IMR-90 (cell line): ENCODE results near the gene FRMD3. TPM values are rescaled to one million over a fixed set of nuclear protein-coding genes. Genes with fewer than 3 reads are reported as not detected.

Experiments
- ATAC-seq: fragments of 200-7000 bp; cut with Tn5 transposase; 2 replicates; pipeline ENCODE4 v1.9.1; 2020; ENCODE audit warnings: low read depth, mild to moderate bottlenecking, moderate library complexity
- BruUV-seq: library from RNA; stranded (reverse); fragments of 400-500 nt; replicated peaks from 2 replicates; lab custom pipeline; 2021; lab: Mats Ljungman, UMichigan
- CTCF ChIA-PET: fragments of 300-600 bp; formaldehyde crosslinking; extraction: SDS; loops from one replicate; lab custom pipeline; 2021; ENCODE audit warnings: antibody characterized with exemption; lab: Yijun Ruan, JAX
- POLR2A ChIA-PET: fragments of 300-600 bp; sonication (Branson Sonifier 250); formaldehyde crosslinking; loops from one replicate; lab custom pipeline; 2022; ENCODE audit warnings: antibody characterized with exemption; ENCODE audit not compliant: unreplicated experiment; lab: Charles Lee
- DNase-seq: peaks from one replicate; pipeline ENCODE4 v3.0.0; 2013
- H2AFZ ChIP-seq: replicated peaks from 2 replicates; pipeline ENCODE3; 2013; ENCODE audit warnings: low read length, mild to moderate bottlenecking; ENCODE audit not compliant: poor library complexity
- H2AK5ac ChIP-seq: 2 replicates; pipeline ENCODE4 v1.6.1; 2013; ENCODE audit warnings: low read depth, low read length, inconsistent platforms
- H2AK9ac ChIP-seq: replicated peaks from 2 replicates; pipeline ENCODE3; 2013; ENCODE audit warnings: mild to moderate bottlenecking, low read depth, low read length, moderate library complexity; ENCODE audit not compliant: poor library complexity
- H2BK120ac ChIP-seq: 2 replicates; pipeline ENCODE4 v1.6.1; 2013; ENCODE audit warnings: low read depth, low read length, inconsistent platforms
- H2BK15ac ChIP-seq: 3 replicates; pipeline ENCODE4 v1.6.1; 2013; ENCODE audit warnings: low read depth, low read length, inconsistent platforms
- H2BK20ac ChIP-seq: 2 replicates; pipeline ENCODE4 v1.6.1; 2013; ENCODE audit warnings: low read depth, mild to moderate bottlenecking, inconsistent platforms, low read length, moderate library complexity
- H2BK5ac ChIP-seq: 2 replicates; pipeline ENCODE4 v1.6.1; 2013; ENCODE audit warnings: mild to moderate bottlenecking, low read depth, low read length, inconsistent platforms; ENCODE audit not compliant: poor library complexity, severe bottlenecking
- H3K14ac ChIP-seq: replicated peaks from 2 replicates; pipeline ENCODE4 v1.6.1; 2013; ENCODE audit warnings: low read depth, low read length, inconsistent platforms
- H3K18ac ChIP-seq: 2 replicates; pipeline ENCODE4 v1.6.1; 2013; ENCODE audit warnings: low read depth, low read length, control low read depth
- H3K23ac ChIP-seq: 2 replicates; pipeline ENCODE4 v1.6.1; 2013; ENCODE audit warnings: low read depth, low read length, inconsistent platforms
- H3K27ac ChIP-seq: 2 replicates; pipeline ENCODE4 v1.5.1; 2013; ENCODE audit warnings: mild to moderate bottlenecking, control low read depth, low read length; ENCODE audit not compliant: insufficient read depth
- H3K27me3 ChIP-seq: 2 replicates; pipeline ENCODE4 v1.6.1; 2013; ENCODE audit warnings: low read length; ENCODE audit not compliant: control insufficient read depth, insufficient read depth
- H3K36me3 ChIP-seq: 2 replicates; pipeline ENCODE4 v1.6.1; 2013; ENCODE audit warnings: low read length, mixed read lengths; ENCODE audit not compliant: control insufficient read depth, insufficient read depth
- H3K4ac ChIP-seq: 2 replicates; pipeline ENCODE4 v1.6.1; 2013; ENCODE audit warnings: low read depth, low read length, inconsistent platforms
- H3K4me1 ChIP-seq: 2 replicates; pipeline ENCODE4 v1.6.1; 2013; ENCODE audit warnings: low read length, mixed read lengths; ENCODE audit not compliant: control insufficient read depth, insufficient read depth
- H3K4me2 ChIP-seq: 2 replicates; pipeline ENCODE4 v1.6.1; 2013; ENCODE audit warnings: low read depth, mild to moderate bottlenecking, control low read depth, low read length, moderate library complexity
- H3K4me3 ChIP-seq: 2 replicates; pipeline ENCODE4 v1.5.1; 2013; ENCODE audit warnings: low read depth, mild to moderate bottlenecking, control low read depth, low read length, moderate library complexity; ENCODE audit not compliant: insufficient read depth
- H3K56ac ChIP-seq: 2 replicates; pipeline ENCODE4 v1.6.1; 2013; ENCODE audit warnings: low read length, inconsistent platforms; ENCODE audit not compliant: insufficient read depth; ENCODE audit errors: extremely low read depth
- H3K79me1 ChIP-seq, 2 experiments: 2 replicates each; pipeline ENCODE4 v1.6.1; 2013; ENCODE audit warnings: low read length in 2 of 2, inconsistent platforms in 1 of 2, low read depth in 1 of 2
- H3K9ac ChIP-seq: 2 replicates; pipeline ENCODE4 v1.6.1; 2013; ENCODE audit warnings: low read depth, low read length, control low read depth
- H3K9me1 ChIP-seq: 2 replicates; pipeline ENCODE4 v1.6.1; 2013; ENCODE audit warnings: low read length, inconsistent platforms; ENCODE audit not compliant: insufficient read depth
- H3K9me3 ChIP-seq: 2 replicates; pipeline ENCODE4 v1.6.1; 2013; ENCODE audit warnings: low read length; ENCODE audit not compliant: control insufficient read depth, insufficient read depth
- H4K20me1 ChIP-seq: 2 replicates; pipeline ENCODE4 v1.6.1; 2013; ENCODE audit warnings: low read length, inconsistent platforms; ENCODE audit not compliant: insufficient read depth
- H4K5ac ChIP-seq: 2 replicates; pipeline ENCODE4 v1.6.1; 2013; ENCODE audit warnings: mild to moderate bottlenecking, low read depth, low read length, control low read depth
- H4K8ac ChIP-seq, 2 experiments: 2 replicates each; pipeline ENCODE4 v1.6.1; 2013; ENCODE audit warnings: low read depth in 2 of 2, low read length in 2 of 2, control low read depth in 1 of 2, inconsistent platforms in 1 of 2
- H4K91ac ChIP-seq: 2 replicates; pipeline ENCODE4 v1.6.1; 2013; ENCODE audit warnings: low read depth, low read length, inconsistent platforms; ENCODE audit not compliant: insufficient read depth
- BHLHE40 ChIP-seq: fragments of 150-350 bp; IDR thresholded peaks from 2 replicates; pipeline ENCODE4 v1.6.1; 2016; ENCODE audit warnings: mild to moderate bottlenecking, low read depth, low read length
- FOS ChIP-seq: fragments of 150-350 bp; IDR thresholded peaks from 2 replicates; pipeline ENCODE4 v1.6.1; 2016; ENCODE audit warnings: low read depth, low read length
- MAFK ChIP-seq: IDR thresholded peaks from 2 replicates; pipeline ENCODE4 v1.6.1; 2012; ENCODE audit warnings: low read depth, low read length, improper control_type of control experiment
- MAZ ChIP-seq: IDR thresholded peaks from 2 replicates; pipeline ENCODE4 v1.6.1; 2012; ENCODE audit warnings: low read depth, mild to moderate bottlenecking, low read length, improper control_type of control experiment, moderate library complexity, borderline replicate concordance
- MXI1 ChIP-seq: IDR thresholded peaks from 2 replicates; pipeline ENCODE4 v1.6.1; 2012; ENCODE audit warnings: low read depth, mild to moderate bottlenecking, low read length, moderate library complexity, borderline replicate concordance
- NFE2L2 ChIP-seq: fragments of 150-350 bp; IDR thresholded peaks from 2 replicates; pipeline ENCODE4 v1.6.1; 2016; ENCODE audit warnings: low read depth, mild to moderate bottlenecking, low read length
- POLR2A ChIP-seq: IDR thresholded peaks from 2 replicates; pipeline ENCODE4 v1.6.1; 2012; ENCODE audit warnings: mild to moderate bottlenecking, low read depth, low read length
- dilution Hi-C: fragments of 300-500 bp; cut with HindIII; formaldehyde crosslinking; loops from one replicate; pipeline ENCODE4 v1.14.3; 2018; ENCODE audit warnings: low sequenced_read_pairs; ENCODE audit not compliant: unreplicated experiment
- in situ Hi-C: fragments of 300-500 bp; cut with MboI; formaldehyde crosslinking; loops from 3 replicates; pipeline ENCODE4 v1.14.3; 2019; ENCODE audit warnings: low sequenced_read_pairs, inconsistent platforms, mixed read lengths
- intact Hi-C: fragments of 100-400 bp; cut with micrococcal nuclease; formaldehyde crosslinking; loops from 2 replicates; pipeline ENCODE4 v1.10.0; 2022
- polyA plus RNA-seq, 3 experiments: library from polyadenylated mRNA; depleted of rRNA; stranded (reverse); fragments of >200 nt; gene quantifications; 2 replicates each; pipeline ENCODE4 v1.2.3, GENCODE V29; 2012; ENCODE audit warnings: low replicate concordance in 1 of 3
- total RNA-seq: library from RNA; depleted of rRNA; stranded (reverse); fragments of >200 nt; gene quantifications from 2 replicates; pipeline ENCODE4 v1.2.3, GENCODE V29; 2012
- TF ChIP-seq, protein P1 (sequence below): fragments of 150-350 bp; IDR thresholded peaks from 2 replicates; pipeline ENCODE4 v1.6.1; 2017; ENCODE audit warnings: mild to moderate bottlenecking, antibody characterized with exemption, low read length, low read depth
- TF ChIP-seq, protein P2 (sequence below): conservative IDR thresholded peaks from 2 replicates; pipeline ENCODE4 v1.5.1; 2012; ENCODE audit warnings: mild to moderate bottlenecking, low read depth, low read length, improper control_type of control experiment
- TF ChIP-seq, protein P3 (sequence below): fragments of 150-350 bp; IDR thresholded peaks from 2 replicates; pipeline ENCODE4 v1.6.1; 2016; ENCODE audit warnings: low read depth, mild to moderate bottlenecking, low read length, moderate library complexity, borderline replicate concordance

The FRMD3 gene
- total and polyA plus RNA-seq, 2 of the 4 experiments (the other 2 are of a cell fraction), result 0.02 to 0.18 TPM

DNA sequence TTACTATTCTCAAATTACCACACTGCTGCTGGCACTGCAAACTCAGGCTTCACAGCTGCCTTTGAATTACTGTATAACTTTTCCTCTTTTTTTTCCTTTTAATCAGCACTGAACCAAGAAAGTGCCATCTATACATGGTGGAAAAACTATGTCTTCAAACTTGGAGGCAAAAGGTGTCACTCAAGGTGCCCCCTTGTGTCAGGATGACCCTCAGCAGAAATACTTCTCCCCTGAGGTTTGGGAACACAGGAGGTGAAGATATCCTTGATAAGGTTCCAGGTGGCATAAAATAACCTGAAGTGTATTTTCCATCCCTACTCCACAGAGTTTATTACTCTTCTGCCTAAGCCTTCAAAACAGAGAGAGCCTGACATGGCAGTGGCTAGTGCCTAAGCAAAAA is 14.5 kb downstream of the FRMD3 start:
- no peak for DNase-seq
- Histone ChIP-seq H2BK15ac (no peak overlapping the region), H2BK20ac (no peak overlapping the region), H3K14ac (no peak overlapping the region), H3K9me1 (no peaks in the 10 kb centered on the region), H3K4me2 (no peak overlapping the region), H3K36me3 (no peaks in the 10 kb centered on the region), H4K5ac (no peak overlapping the region), H3K4me1 (no peaks in the 10 kb centered on the region), H3K4me3 (no peak overlapping the region), H4K20me1 (no peaks in the 10 kb centered on the region), H4K91ac (no peak overlapping the region), H2AK9ac (no peak overlapping the region), H2AFZ (no peak overlapping the region), H3K9me3 (no peaks in the 10 kb centered on the region), H3K4ac (no peak overlapping the region), H3K23ac (no peak overlapping the region), H2AK5ac (no peak overlapping the region), H3K18ac (no peak overlapping the region), H2BK5ac (no peak overlapping the region), H2BK120ac (no peak overlapping the region), H3K27me3 (no peaks in the 10 kb centered on the region), H3K56ac (no peak overlapping the region), H3K9ac (no peak overlapping the region), H4K8ac (no peak overlapping the region), H3K27ac (no peak overlapping the region), H3K79me1 (no peaks in the 10 kb centered on the region)
- no TSS peak for BruUV-seq
- in situ Hi-C loops (no loop called here), intact Hi-C loops (no loop called here), dilution Hi-C loops (no loop called here)
- ChIA-PET POLR2A (no interaction called here), CTCF (no interaction called here)
- TF ChIP-seq MAFK (no peak), BHLHE40 (no peak), MAZ (no peak), FOS (no peak), NFE2L2 (no peak), MXI1 (no peak), POLR2A (no peak)
- TF ChIP-seq, protein P1, sequence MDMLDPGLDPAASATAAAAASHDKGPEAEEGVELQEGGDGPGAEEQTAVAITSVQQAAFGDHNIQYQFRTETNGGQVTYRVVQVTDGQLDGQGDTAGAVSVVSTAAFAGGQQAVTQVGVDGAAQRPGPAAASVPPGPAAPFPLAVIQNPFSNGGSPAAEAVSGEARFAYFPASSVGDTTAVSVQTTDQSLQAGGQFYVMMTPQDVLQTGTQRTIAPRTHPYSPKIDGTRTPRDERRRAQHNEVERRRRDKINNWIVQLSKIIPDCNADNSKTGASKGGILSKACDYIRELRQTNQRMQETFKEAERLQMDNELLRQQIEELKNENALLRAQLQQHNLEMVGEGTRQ, result no peak
- TF ChIP-seq, protein P2, sequence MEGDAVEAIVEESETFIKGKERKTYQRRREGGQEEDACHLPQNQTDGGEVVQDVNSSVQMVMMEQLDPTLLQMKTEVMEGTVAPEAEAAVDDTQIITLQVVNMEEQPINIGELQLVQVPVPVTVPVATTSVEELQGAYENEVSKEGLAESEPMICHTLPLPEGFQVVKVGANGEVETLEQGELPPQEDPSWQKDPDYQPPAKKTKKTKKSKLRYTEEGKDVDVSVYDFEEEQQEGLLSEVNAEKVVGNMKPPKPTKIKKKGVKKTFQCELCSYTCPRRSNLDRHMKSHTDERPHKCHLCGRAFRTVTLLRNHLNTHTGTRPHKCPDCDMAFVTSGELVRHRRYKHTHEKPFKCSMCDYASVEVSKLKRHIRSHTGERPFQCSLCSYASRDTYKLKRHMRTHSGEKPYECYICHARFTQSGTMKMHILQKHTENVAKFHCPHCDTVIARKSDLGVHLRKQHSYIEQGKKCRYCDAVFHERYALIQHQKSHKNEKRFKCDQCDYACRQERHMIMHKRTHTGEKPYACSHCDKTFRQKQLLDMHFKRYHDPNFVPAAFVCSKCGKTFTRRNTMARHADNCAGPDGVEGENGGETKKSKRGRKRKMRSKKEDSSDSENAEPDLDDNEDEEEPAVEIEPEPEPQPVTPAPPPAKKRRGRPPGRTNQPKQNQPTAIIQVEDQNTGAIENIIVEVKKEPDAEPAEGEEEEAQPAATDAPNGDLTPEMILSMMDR, result no peak
- TF ChIP-seq, protein P3, sequence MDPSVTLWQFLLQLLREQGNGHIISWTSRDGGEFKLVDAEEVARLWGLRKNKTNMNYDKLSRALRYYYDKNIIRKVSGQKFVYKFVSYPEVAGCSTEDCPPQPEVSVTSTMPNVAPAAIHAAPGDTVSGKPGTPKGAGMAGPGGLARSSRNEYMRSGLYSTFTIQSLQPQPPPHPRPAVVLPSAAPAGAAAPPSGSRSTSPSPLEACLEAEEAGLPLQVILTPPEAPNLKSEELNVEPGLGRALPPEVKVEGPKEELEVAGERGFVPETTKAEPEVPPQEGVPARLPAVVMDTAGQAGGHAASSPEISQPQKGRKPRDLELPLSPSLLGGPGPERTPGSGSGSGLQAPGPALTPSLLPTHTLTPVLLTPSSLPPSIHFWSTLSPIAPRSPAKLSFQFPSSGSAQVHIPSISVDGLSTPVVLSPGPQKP, result no peak
- no peak for ATAC-seq
